ENCODE data around the gene GTF2F2.

The GTF2F2 gene

GRCh38 chr13:45136741-45137504 is 16.6 kb downstream of the GTF2F2 start:
- H3K4me1 ChIP-seq, result peaks cover 15% of the 10 kb centered on the region
- no peaks in the 10 kb centered on the region; the same call in 1 of the 2 replicates for H3K9me3 ChIP-seq
- no peaks in the 10 kb centered on the region for H3K27me3 ChIP-seq
- H3K36me3 ChIP-seq, result peaks cover 8% of the 10 kb centered on the region
- no peak for DNase-seq
- H3K4me3 ChIP-seq (ENCODE audit: low read depth, low read length), result no peak overlapping the region
- no peak for TF ChIP-seq CTCF (IDR thresholded peaks at IDR 0.05; ENCODE audit: low read depth, low read length)

- Histone ChIP-seq H3K36me3 (peaks cover 8% of the 10 kb centered on the region), H3K27me3 (no peaks in the 10 kb centered on the region), H3K4me1 (peaks cover 14% of the 10 kb centered on the region), H3K4me3 (ENCODE audit: low read depth, low read length) (no peak overlapping the region), H3K9me3 (no peaks in the 10 kb centered on the region; the same call in 1 of the 2 replicates)
- no peak for DNase-seq
- no peak for TF ChIP-seq CTCF (IDR thresholded peaks at IDR 0.05; ENCODE audit: low read depth, low read length)
These were observed 17.2 kb downstream of the GTF2F2 start for GRCh38 chr13:45137526-45137925.

GRCh38 chr13:45138282-45138681 is 18.0 kb downstream of the GTF2F2 start:
- Histone ChIP-seq H3K4me3 (ENCODE audit: low read depth, low read length) (no peak overlapping the region), H3K9me3 (no peaks in the 10 kb centered on the region), H3K4me1 (peaks cover 7% of the 10 kb centered on the region), H3K36me3 (peaks cover 8% of the 10 kb centered on the region), H3K27me3 (no peaks in the 10 kb centered on the region)
- DNase-seq, result no peak
- no peak for TF ChIP-seq CTCF (IDR thresholded peaks at IDR 0.05; ENCODE audit: low read depth, low read length)

GRCh38 chr13:45141369-45141768 is 21.1 kb downstream of the GTF2F2 start:
- H3K4me3 ChIP-seq (ENCODE audit: low read depth, low read length), result no peak overlapping the region
- peaks cover 8% of the 10 kb centered on the region for H3K36me3 ChIP-seq
- H3K27me3 ChIP-seq, result no peaks in the 10 kb centered on the region
- no peaks in the 10 kb centered on the region for H3K4me1 ChIP-seq
- TF ChIP-seq CTCF (IDR thresholded peaks at IDR 0.05; ENCODE audit: low read depth, low read length), result no peak
- DNase-seq, result no peak
- no peaks in the 10 kb centered on the region for H3K9me3 ChIP-seq

GRCh38 chr13:45142440-45143345 is 22.4 kb downstream of the GTF2F2 start:
- no peak for TF ChIP-seq CTCF (IDR thresholded peaks at IDR 0.05; ENCODE audit: low read depth, low read length)
- no peaks in the 10 kb centered on the region for H3K27me3 ChIP-seq
- H3K9me3 ChIP-seq, result no peaks in the 10 kb centered on the region
- peaks cover 4% of the 10 kb centered on the region; the same call in 1 of the 2 replicates for H3K36me3 ChIP-seq
- H3K4me3 ChIP-seq (ENCODE audit: low read depth, low read length), result no peak overlapping the region
- H3K4me1 ChIP-seq, result peaks cover 3% of the 10 kb centered on the region
- DNase-seq, result no peak

Data from BE2C (cell line).